ENCODE data around the gene CSTF1.

Gene CSTF1

GRCh38 chr20:56360133-56360907 is 32.1 kb upstream of the CSTF1 start:
- TF ChIP-seq CTCF (IDR thresholded peaks at IDR 0.05; ENCODE audit: poor library complexity, severe bottlenecking), result peak; percentile 38
- Histone ChIP-seq H3K4me1 (ENCODE audit: insufficient read depth, poor library complexity, severe bottlenecking) (peaks cover 13% of the 10 kb centered on the region), H3K27ac (ENCODE audit: poor library complexity, severe bottlenecking) (peak overlapping the region; percentile 86), H3K4me3 (ENCODE audit: severe bottlenecking) (peak overlapping the region; percentile 75), H3K27me3 (ENCODE audit: insufficient read depth, poor library complexity, severe bottlenecking) (no peaks in the 10 kb centered on the region), H3K9me3 (ENCODE audit: severe bottlenecking) (no peaks in the 10 kb centered on the region), H3K36me3 (ENCODE audit: low read depth) (peaks cover 38% of the 10 kb centered on the region)
- DNase-seq (ENCODE audit: low spot score) (no peak), ATAC-seq (ENCODE audit: low read depth) (no peak)

- DNase-seq (ENCODE audit: low spot score) (no peak), ATAC-seq (ENCODE audit: low read depth) (no peak)
- Histone ChIP-seq H3K4me3 (ENCODE audit: severe bottlenecking) (no peak overlapping the region), H3K27me3 (ENCODE audit: insufficient read depth, poor library complexity, severe bottlenecking) (no peaks in the 10 kb centered on the region), H3K4me1 (ENCODE audit: insufficient read depth, poor library complexity, severe bottlenecking) (peaks cover 13% of the 10 kb centered on the region), H3K27ac (ENCODE audit: poor library complexity, severe bottlenecking) (peak overlapping the region; percentile 86), H3K36me3 (ENCODE audit: low read depth) (peaks cover 43% of the 10 kb centered on the region), H3K9me3 (ENCODE audit: severe bottlenecking) (no peaks in the 10 kb centered on the region)
- no peak for TF ChIP-seq CTCF (IDR thresholded peaks at IDR 0.05; ENCODE audit: poor library complexity, severe bottlenecking)
These were observed 31.6 kb upstream of the CSTF1 start for GRCh38 chr20:56360908-56361205.

GRCh38 chr20:56361900-56362299 is 30.5 kb upstream of the CSTF1 start:
- Histone ChIP-seq H3K9me3 (ENCODE audit: severe bottlenecking) (no peaks in the 10 kb centered on the region), H3K4me3 (ENCODE audit: severe bottlenecking) (no peak overlapping the region), H3K27ac (ENCODE audit: poor library complexity, severe bottlenecking) (no peak overlapping the region), H3K4me1 (ENCODE audit: insufficient read depth, poor library complexity, severe bottlenecking) (peaks cover 13% of the 10 kb centered on the region), H3K27me3 (ENCODE audit: insufficient read depth, poor library complexity, severe bottlenecking) (no peaks in the 10 kb centered on the region), H3K36me3 (ENCODE audit: low read depth) (peaks cover 54% of the 10 kb centered on the region)
- ATAC-seq (ENCODE audit: low read depth), result no peak
- no peak for DNase-seq (ENCODE audit: low spot score)
- no peak for TF ChIP-seq CTCF (IDR thresholded peaks at IDR 0.05; ENCODE audit: poor library complexity, severe bottlenecking)

GRCh38 chr20:56362833-56363413 is 29.5 kb upstream of the CSTF1 start:
- DNase-seq (ENCODE audit: low spot score), result no peak
- Histone ChIP-seq H3K27me3 (ENCODE audit: insufficient read depth, poor library complexity, severe bottlenecking) (no peaks in the 10 kb centered on the region), H3K4me3 (ENCODE audit: severe bottlenecking) (no peak overlapping the region), H3K27ac (ENCODE audit: poor library complexity, severe bottlenecking) (no peak overlapping the region), H3K4me1 (ENCODE audit: insufficient read depth, poor library complexity, severe bottlenecking) (peaks cover 12% of the 10 kb centered on the region), H3K36me3 (ENCODE audit: low read depth) (peaks cover 63% of the 10 kb centered on the region), H3K9me3 (ENCODE audit: severe bottlenecking) (no peaks in the 10 kb centered on the region)
- no peak for TF ChIP-seq CTCF (IDR thresholded peaks at IDR 0.05; ENCODE audit: poor library complexity, severe bottlenecking)
- no peak for ATAC-seq (ENCODE audit: low read depth)

GRCh38 chr20:56363491-56363890 is 29.0 kb upstream of the CSTF1 start:
- Histone ChIP-seq H3K4me1 (ENCODE audit: insufficient read depth, poor library complexity, severe bottlenecking) (peaks cover 6% of the 10 kb centered on the region), H3K27me3 (ENCODE audit: insufficient read depth, poor library complexity, severe bottlenecking) (no peaks in the 10 kb centered on the region), H3K27ac (ENCODE audit: poor library complexity, severe bottlenecking) (no peak overlapping the region), H3K36me3 (ENCODE audit: low read depth) (peaks cover 64% of the 10 kb centered on the region), H3K4me3 (ENCODE audit: severe bottlenecking) (no peak overlapping the region), H3K9me3 (ENCODE audit: severe bottlenecking) (no peaks in the 10 kb centered on the region)
- TF ChIP-seq CTCF (IDR thresholded peaks at IDR 0.05; ENCODE audit: poor library complexity, severe bottlenecking), result no peak
- DNase-seq (ENCODE audit: low spot score) (no peak), ATAC-seq (ENCODE audit: low read depth) (no peak)

All from RWPE2 (cell line).